ENCODE data around the gene FOXK1. TPM values are rescaled to one million over a fixed set of nuclear protein-coding genes. Genes with fewer than 3 reads are reported as not detected.
"Not testable (repeated sequence)": the region's sequence is repeated elsewhere in the genome, so short reads cannot be mapped to it uniquely, and the experiment has no call there.

The FOXK1 gene
- total RNA-seq, 4 donors from 2014 or later: 28.0 to 59.9 (median 34.2) TPM

- 33 to 56% methylated on average over 3 to 18 of the region's 18 CpGs for WGBS, 2 donors (ENCODE audit: low coverage in 1 of 2)
- in situ Hi-C loops (cut with MboI; ENCODE audit: low pct_ligation_motif_present in 1 of 4, low pct_unique_long_range_greater_than_20kb in 1 of 4, low sequenced_read_pairs in 3 of 4) (loop anchor here in 1 of 4 donors (10.0 kb wide), 1 partner anchor 114 kb away; no protein-coding TSS in a partner anchor), intact Hi-C loops (cut with DNase I; ENCODE audit: low total_unique reads) (loop anchor here (5.0 kb wide), 1 partner anchor 111 kb away; no protein-coding TSS in a partner anchor)
- H3K9me3 ChIP-seq: no peaks in the 10 kb centered on the region
- no peak for DNase-seq
- H3K27ac ChIP-seq: peak overlapping the region; percentile 87 to 93 (median 90)
- peaks cover 0 to 12% (median 6%) of the 10 kb centered on the region in 4 donors for H3K4me1 ChIP-seq
- H3K36me3 ChIP-seq: no peaks in the 10 kb centered on the region
- peak; percentile 9 for TF ChIP-seq POLR2A (IDR thresholded peaks at IDR 0.05)
- peak; percentile 15 to 64 (median 21) for TF ChIP-seq CTCF (IDR thresholded peaks at IDR 0.05)
- no peak for TF ChIP-seq EP300 (IDR thresholded peaks at IDR 0.05; ENCODE audit: low read depth)
- peak overlapping the region; percentile 43 to 77 (median 50) for H3K4me3 ChIP-seq
- H3K27me3 ChIP-seq: no peaks in the 10 kb centered on the region
Observed at GRCh38 chr7:4641091-4641666, 40.9 kb upstream of the FOXK1 start.

- H3K27ac ChIP-seq: peak overlapping the region; percentile 87 to 93 (median 90)
- WGBS, 2 donors (ENCODE audit: low coverage in 1 of 2): 0% methylated on average over 32 of the region's 103 CpGs; no CpG with 5 or more reads in 1 of the 2 donors
- no peak for TF ChIP-seq EP300 (IDR thresholded peaks at IDR 0.05; ENCODE audit: low read depth)
- peak; percentile 81 for TF ChIP-seq POLR2A (IDR thresholded peaks at IDR 0.05)
- TF ChIP-seq POLR2AphosphoS5 (IDR thresholded peaks at IDR 0.05): peak; percentile 44 to 92 (median 91)
- peak in 2 of 5 experiments; percentile 22 to 49 for TF ChIP-seq CTCF (IDR thresholded peaks at IDR 0.05)
- DNase-seq: peak; percentile 97
- in situ Hi-C loops (cut with MboI; ENCODE audit: low pct_ligation_motif_present in 1 of 4, low pct_unique_long_range_greater_than_20kb in 1 of 4, low sequenced_read_pairs in 3 of 4): loop anchor here in 1 of 4 donors (10.0 kb wide), 1 partner anchor 113 kb away; no protein-coding TSS in a partner anchor
- intact Hi-C loops (cut with DNase I; ENCODE audit: low total_unique reads): loop anchor here (2.0 to 5.0 kb wide), 2 partner anchors 41 to 110 kb away; partner anchors contain the start of gene FOXK1
- H3K36me3 ChIP-seq: no peaks in the 10 kb centered on the region
- H3K4me3 ChIP-seq: peak overlapping the region; percentile 44 to 77 (median 58)
- no peaks in the 10 kb centered on the region for H3K9me3 ChIP-seq
- H3K27me3 ChIP-seq: no peaks in the 10 kb centered on the region
- peaks cover 0 to 12% (median 6%) of the 10 kb centered on the region in 4 donors for H3K4me1 ChIP-seq
Observed at GRCh38 chr7:4641667-4642467, 40.2 kb upstream of the FOXK1 start.

GRCh38 chr7:4642468-4643203, 39.5 kb upstream of the FOXK1 start:
- in situ Hi-C loops (cut with MboI; ENCODE audit: low pct_ligation_motif_present in 1 of 4, low pct_unique_long_range_greater_than_20kb in 1 of 4, low sequenced_read_pairs in 3 of 4): loop anchor here in 1 of 4 donors (10.0 kb wide), 1 partner anchor 112 kb away; no protein-coding TSS in a partner anchor
- TF ChIP-seq POLR2AphosphoS5 (IDR thresholded peaks at IDR 0.05): no peak
- TF ChIP-seq CTCF (IDR thresholded peaks at IDR 0.05): no peak
- no peak for TF ChIP-seq EP300 (IDR thresholded peaks at IDR 0.05; ENCODE audit: low read depth)
- no peak for TF ChIP-seq POLR2A (IDR thresholded peaks at IDR 0.05)

GRCh38 chr7:4643204-4643471, 39.0 kb upstream of the FOXK1 start:
- H3K4me3 ChIP-seq, H3K27me3 ChIP-seq, DNase-seq, H3K27ac ChIP-seq, H3K9me3 ChIP-seq, H3K36me3 ChIP-seq: not testable (repeated sequence)
- intact Hi-C loops (cut with DNase I; ENCODE audit: low total_unique reads): loop anchor here (2.0 to 5.0 kb wide), 2 partner anchors 40 to 109 kb away; partner anchors contain the start of gene FOXK1
- in situ Hi-C loops (cut with MboI; ENCODE audit: low pct_ligation_motif_present in 1 of 4, low pct_unique_long_range_greater_than_20kb in 1 of 4, low sequenced_read_pairs in 3 of 4): loop anchor here in 1 of 4 donors (10.0 kb wide), 1 partner anchor 112 kb away; no protein-coding TSS in a partner anchor
- peaks cover 0 to 12% (median 6%) of the 10 kb centered on the region in 4 donors for H3K4me1 ChIP-seq
- WGBS, 2 donors (ENCODE audit: low coverage in 1 of 2): 96 to 100% methylated on average over 3 to 5 of the region's 5 CpGs

More at GRCh38 chr7:4642468-4643203, 39.5 kb upstream of the FOXK1 start:
- Histone ChIP-seq H3K27ac (peak overlapping the region; percentile 87 to 93 (median 90)), H3K36me3 (no peaks in the 10 kb centered on the region), H3K9me3 (no peaks in the 10 kb centered on the region), H3K4me3 (peak overlapping the region; percentile 44 to 77 (median 58)), H3K27me3 (no peaks in the 10 kb centered on the region), H3K4me1 (peaks cover 0 to 12% (median 6%) of the 10 kb centered on the region in 4 donors)
- WGBS, 2 donors (ENCODE audit: low coverage in 1 of 2): 63 to 67% methylated on average over 20 of the region's 20 CpGs
- no peak for DNase-seq
- intact Hi-C loops (cut with DNase I; ENCODE audit: low total_unique reads): loop anchor here (2.0 to 5.0 kb wide), 2 partner anchors 40 to 110 kb away; partner anchors contain the start of gene FOXK1

Data from transverse colon (tissue), 4 donors.